ENCODE data around the gene TTC36.

Gene TTC36

DNA sequence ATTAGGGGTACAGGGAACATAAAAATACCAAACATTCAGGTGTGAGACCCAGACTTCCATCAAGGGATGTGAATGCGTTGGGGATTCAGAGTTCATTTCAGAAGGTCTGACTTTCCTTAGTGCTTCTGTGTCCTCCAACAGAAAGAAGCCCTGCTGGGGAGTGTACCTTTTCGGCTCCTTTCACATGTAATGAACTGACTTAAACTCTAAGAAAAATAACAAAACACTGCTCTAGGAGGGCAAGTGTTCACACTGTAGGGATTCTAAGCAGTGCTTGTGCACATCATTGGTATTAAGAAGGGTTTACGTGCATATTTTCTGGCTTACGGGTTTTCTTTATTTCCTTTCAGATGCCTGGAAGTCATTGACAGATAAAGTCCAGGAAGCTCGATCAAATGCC lies 15.7 kb upstream of the TTC36 start (continued):
- TF ChIP-seq, protein P1, sequence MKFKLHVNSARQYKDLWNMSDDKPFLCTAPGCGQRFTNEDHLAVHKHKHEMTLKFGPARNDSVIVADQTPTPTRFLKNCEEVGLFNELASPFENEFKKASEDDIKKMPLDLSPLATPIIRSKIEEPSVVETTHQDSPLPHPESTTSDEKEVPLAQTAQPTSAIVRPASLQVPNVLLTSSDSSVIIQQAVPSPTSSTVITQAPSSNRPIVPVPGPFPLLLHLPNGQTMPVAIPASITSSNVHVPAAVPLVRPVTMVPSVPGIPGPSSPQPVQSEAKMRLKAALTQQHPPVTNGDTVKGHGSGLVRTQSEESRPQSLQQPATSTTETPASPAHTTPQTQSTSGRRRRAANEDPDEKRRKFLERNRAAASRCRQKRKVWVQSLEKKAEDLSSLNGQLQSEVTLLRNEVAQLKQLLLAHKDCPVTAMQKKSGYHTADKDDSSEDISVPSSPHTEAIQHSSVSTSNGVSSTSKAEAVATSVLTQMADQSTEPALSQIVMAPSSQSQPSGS (tag by site-specific recombination; IDR thresholded peaks at IDR 0.05; ENCODE audit: low read depth) = no peak
- TF ChIP-seq TCF7L2 (IDR thresholded peaks at IDR 0.05; ENCODE audit: borderline replicate concordance, low read depth, low read length) (no peak), ZNF239 (tag by site-specific recombination; IDR thresholded peaks at IDR 0.05) (no peak)

DNA sequence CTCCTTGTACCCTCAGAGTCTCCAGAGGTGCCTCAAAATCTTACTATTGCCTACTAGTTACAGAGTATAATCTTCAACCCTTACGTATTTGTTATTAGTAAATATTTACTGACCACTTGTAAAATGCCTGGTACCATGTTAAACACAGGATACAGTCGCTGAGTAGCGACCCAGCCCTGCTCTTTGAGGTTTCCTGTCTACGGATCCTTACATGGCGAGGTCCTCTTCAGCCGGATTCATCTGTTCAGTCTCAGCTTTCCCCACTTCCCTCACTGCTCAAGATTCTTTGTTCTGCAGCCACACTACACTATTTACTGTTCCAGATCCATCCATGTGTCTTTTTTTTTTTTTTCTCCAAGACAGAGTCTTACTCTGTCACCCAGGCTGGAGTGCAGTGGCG lies 13.2 kb upstream of the TTC36 start:
- Histone ChIP-seq H3K4me3 (ENCODE audit: low read depth, low read length) (no peak overlapping the region), H3K27ac (ENCODE audit: extremely low read depth, low read depth, low read length) (no peak overlapping the region), H3K36me3 (ENCODE audit: control insufficient read depth in 2 of 2, insufficient read depth in 1 of 2, low read length in 2 of 2) (peaks cover 30 to 88% of the 10 kb centered on the region in 2 experiments), H3K9me3 (ENCODE audit: control insufficient read depth, insufficient read depth, low read depth, low read length) (no peaks in the 10 kb centered on the region), H3K4me1 (ENCODE audit: control insufficient read depth, insufficient read depth, low read length) (no peaks in the 10 kb centered on the region)
- TF ChIP-seq REPIN1 (tag by site-specific recombination; IDR thresholded peaks at IDR 0.05; ENCODE audit: low read depth) = no peak
- TF ChIP-seq, protein P2, sequence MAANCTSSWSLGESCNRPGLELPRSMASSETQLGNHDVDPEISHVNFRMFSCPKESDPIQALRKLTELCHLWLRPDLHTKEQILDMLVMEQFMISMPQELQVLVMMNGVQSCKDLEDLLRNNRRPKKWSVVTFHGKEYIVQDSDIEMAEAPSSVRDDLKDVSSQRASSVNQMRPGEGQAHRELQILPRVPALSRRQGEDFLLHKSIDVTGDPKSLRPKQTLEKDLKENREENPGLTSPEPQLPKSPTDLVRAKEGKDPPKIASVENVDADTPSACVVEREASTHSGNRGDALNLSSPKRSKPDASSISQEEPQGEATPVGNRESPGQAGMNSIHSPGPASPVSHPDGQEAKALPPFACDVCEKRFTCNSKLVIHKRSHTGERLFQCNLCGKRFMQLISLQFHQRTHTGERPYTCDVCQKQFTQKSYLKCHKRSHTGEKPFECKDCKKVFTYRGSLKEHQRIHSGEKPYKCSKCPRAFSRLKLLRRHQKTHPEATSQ (tag by site-specific recombination; IDR thresholded peaks at IDR 0.05) = no peak
- TF ChIP-seq GLI2 (tag by site-specific recombination; IDR thresholded peaks at IDR 0.05; ENCODE audit: borderline replicate concordance, low read depth) = no peak
- TF ChIP-seq ZNF707 (tag by site-specific recombination; IDR thresholded peaks at IDR 0.05) = no peak
- no peak for TF ChIP-seq ZNF629 (tag by site-specific recombination; IDR thresholded peaks at IDR 0.05)
- no peak for TF ChIP-seq ZSCAN23 (tag by site-specific recombination; IDR thresholded peaks at IDR 0.05)
- TF ChIP-seq ZEB2 (tag by site-specific recombination; IDR thresholded peaks at IDR 0.05) = no peak
- no peak for TF ChIP-seq ZNF274 (IDR thresholded peaks at IDR 0.05; ENCODE audit: low read length)
- no peak for TF ChIP-seq ZNF274 (tag by site-specific recombination; IDR thresholded peaks at IDR 0.05; ENCODE audit: borderline replicate concordance)
- TF ChIP-seq ZNF560 (tag by site-specific recombination; IDR thresholded peaks at IDR 0.05; ENCODE audit: borderline replicate concordance) = no peak
- TF ChIP-seq ZBTB20 (tag by site-specific recombination; IDR thresholded peaks at IDR 0.05) = no peak
- TF ChIP-seq ZNF521 (tag by site-specific recombination; IDR thresholded peaks at IDR 0.05) = no peak
- TF ChIP-seq, protein P3, sequence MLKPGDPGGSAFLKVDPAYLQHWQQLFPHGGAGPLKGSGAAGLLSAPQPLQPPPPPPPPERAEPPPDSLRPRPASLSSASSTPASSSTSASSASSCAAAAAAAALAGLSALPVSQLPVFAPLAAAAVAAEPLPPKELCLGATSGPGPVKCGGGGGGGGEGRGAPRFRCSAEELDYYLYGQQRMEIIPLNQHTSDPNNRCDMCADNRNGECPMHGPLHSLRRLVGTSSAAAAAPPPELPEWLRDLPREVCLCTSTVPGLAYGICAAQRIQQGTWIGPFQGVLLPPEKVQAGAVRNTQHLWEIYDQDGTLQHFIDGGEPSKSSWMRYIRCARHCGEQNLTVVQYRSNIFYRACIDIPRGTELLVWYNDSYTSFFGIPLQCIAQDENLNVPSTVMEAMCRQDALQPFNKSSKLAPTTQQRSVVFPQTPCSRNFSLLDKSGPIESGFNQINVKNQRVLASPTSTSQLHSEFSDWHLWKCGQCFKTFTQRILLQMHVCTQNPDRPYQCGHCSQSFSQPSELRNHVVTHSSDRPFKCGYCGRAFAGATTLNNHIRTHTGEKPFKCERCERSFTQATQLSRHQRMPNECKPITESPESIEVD (tag by site-specific recombination; IDR thresholded peaks at IDR 0.05) = no peak
- TF ChIP-seq YY2 (tag by site-specific recombination; IDR thresholded peaks at IDR 0.05) = no peak
- no peak for TF ChIP-seq TCF7L2 (IDR thresholded peaks at IDR 0.05; ENCODE audit: borderline replicate concordance, low read depth, low read length)
- TF ChIP-seq MYNN (tag by site-specific recombination; IDR thresholded peaks at IDR 0.05; ENCODE audit: borderline replicate concordance) = no peak
- POLR2A ChIA-PET = no interaction called here
- CTCF ChIA-PET = no interaction called here

DNA sequence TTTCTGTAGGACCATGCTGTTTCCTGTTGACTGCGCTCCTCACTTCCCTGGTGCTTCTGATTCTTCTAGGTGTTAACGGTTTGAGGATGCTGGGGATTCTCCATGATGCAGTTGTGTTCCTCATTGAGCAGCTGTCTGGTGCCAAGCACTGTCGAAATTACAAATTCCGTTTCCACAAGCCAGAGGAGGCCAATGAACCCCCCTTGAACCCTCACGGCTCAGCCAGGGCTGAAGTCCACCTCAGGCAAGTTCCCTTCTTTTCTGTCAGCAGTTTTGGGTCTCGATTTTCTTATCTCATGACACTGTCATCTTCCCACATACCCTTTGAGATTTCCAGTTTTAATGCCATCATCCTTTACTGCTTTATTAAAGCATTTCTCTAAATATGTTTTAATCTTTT lies 7.7 kb upstream of the TTC36 start:
- Histone ChIP-seq H3K4me3 (ENCODE audit: low read depth, low read length) (no peak overlapping the region), H3K36me3 (ENCODE audit: control insufficient read depth in 2 of 2, insufficient read depth in 1 of 2, low read length in 2 of 2) (peaks cover 15 to 91% of the 10 kb centered on the region in 2 experiments), H3K27ac (ENCODE audit: extremely low read depth, low read depth, low read length) (no peak overlapping the region), H3K4me1 (ENCODE audit: control insufficient read depth, insufficient read depth, low read length) (no peaks in the 10 kb centered on the region), H3K9me3 (ENCODE audit: control insufficient read depth, insufficient read depth, low read depth, low read length) (no peaks in the 10 kb centered on the region)
- ChIA-PET POLR2A (no interaction called here), CTCF (interaction anchor here (0.7 to 0.8 kb wide), 2 partner anchors 42 to 142 kb away, joined by 3 to 4 read pairs; no protein-coding TSS in a partner anchor)
- TF ChIP-seq ZNF561 (tag by site-specific recombination; IDR thresholded peaks at IDR 0.05; ENCODE audit: borderline replicate concordance) (no peak), ZNF214 (tag by site-specific recombination; IDR thresholded peaks at IDR 0.05; ENCODE audit: borderline replicate concordance) (no peak), ZNF660 (tag by site-specific recombination; IDR thresholded peaks at IDR 0.05) (no peak), ZFP37 (tag by site-specific recombination; IDR thresholded peaks at IDR 0.05) (no peak), ZNF514 (tag by site-specific recombination; IDR thresholded peaks at IDR 0.05) (no peak), ZNF366 (tag by site-specific recombination; conservative IDR thresholded peaks at IDR 0.05) (no peak), TCF7L2 (IDR thresholded peaks at IDR 0.05; ENCODE audit: borderline replicate concordance, low read depth, low read length) (no peak), ZNF624 (tag by site-specific recombination; IDR thresholded peaks at IDR 0.05) (no peak), ZNF473 (tag by site-specific recombination; IDR thresholded peaks at IDR 0.05) (no peak), GLIS1 (tag by site-specific recombination; IDR thresholded peaks at IDR 0.05) (no peak)
- TF ChIP-seq, protein P4, sequence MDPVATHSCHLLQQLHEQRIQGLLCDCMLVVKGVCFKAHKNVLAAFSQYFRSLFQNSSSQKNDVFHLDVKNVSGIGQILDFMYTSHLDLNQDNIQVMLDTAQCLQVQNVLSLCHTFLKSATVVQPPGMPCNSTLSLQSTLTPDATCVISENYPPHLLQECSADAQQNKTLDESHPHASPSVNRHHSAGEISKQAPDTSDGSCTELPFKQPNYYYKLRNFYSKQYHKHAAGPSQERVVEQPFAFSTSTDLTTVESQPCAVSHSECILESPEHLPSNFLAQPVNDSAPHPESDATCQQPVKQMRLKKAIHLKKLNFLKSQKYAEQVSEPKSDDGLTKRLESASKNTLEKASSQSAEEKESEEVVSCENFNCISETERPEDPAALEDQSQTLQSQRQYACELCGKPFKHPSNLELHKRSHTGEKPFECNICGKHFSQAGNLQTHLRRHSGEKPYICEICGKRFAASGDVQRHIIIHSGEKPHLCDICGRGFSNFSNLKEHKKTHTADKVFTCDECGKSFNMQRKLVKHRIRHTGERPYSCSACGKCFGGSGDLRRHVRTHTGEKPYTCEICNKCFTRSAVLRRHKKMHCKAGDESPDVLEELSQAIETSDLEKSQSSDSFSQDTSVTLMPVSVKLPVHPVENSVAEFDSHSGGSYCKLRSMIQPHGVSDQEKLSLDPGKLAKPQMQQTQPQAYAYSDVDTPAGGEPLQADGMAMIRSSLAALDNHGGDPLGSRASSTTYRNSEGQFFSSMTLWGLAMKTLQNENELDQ (tag by site-specific recombination; IDR thresholded peaks at IDR 0.05; ENCODE audit: low read depth) = no peak
